Measurements from ENCODE around the gene IL1RN.

The IL1RN gene

DNA sequence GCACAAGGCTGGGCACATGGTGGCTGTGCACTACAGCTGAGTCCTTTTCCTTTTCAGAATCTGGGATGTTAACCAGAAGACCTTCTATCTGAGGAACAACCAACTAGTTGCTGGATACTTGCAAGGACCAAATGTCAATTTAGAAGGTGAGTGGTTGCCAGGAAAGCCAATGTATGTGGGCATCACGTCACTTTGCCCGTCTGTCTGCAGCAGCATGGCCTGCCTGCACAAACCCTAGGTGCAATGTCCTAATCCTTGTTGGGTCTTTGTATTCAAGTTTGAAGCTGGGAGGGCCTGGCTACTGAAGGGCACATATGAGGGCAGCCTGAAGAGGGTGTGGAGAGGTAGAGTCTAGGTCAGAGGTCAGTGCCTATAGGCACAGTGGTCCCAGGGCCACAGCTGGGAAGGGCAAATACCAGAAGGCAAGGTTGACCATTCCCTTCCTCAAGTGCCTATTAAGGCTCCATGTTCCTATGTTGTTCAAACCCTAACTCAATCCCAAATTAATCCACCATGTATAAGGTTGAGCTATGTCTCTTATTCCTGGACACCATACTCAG, 2.2 kb downstream of the IL1RN start:
- DNase-seq = no peak

DNA sequence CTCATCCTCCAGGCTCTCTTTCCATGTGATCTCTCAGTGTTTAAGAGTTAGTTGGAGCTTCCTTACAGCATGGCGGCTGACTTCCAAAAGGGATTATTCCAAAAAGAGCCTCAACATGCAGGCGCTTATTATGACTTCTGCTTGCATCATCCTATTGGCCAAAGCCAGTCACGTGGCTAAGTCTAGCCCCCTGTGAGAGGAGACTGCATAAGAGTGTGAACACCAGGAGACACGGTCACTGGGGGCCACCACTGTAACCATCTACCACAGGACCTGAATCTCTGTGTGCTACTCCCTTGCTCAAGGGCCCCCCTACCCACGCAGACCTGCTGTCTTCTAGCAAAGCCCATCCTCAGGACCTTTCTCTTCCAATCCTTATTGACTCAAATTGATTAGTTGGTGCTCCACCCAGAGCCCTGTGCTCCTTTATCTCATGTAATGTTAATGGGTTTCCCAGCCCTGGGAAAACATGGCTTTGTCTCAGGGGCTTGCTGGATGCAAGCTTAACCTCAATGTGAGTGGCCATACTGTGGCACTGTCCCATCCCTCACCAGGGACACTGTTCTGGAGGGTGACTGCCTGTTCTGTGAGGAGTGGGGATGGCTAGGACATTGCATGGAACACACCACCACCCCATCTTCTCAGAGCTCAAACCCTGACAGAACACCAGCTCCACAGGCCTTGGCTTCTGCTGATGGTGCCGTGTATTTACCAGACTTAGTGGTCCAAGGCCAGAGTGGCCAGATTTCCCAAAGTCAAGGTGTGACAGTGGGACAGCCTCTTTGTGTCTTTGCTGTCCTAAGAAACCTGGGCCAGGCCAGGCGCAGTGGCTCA, 4.2 kb downstream of the IL1RN start:
- no peak for DNase-seq

DNA sequence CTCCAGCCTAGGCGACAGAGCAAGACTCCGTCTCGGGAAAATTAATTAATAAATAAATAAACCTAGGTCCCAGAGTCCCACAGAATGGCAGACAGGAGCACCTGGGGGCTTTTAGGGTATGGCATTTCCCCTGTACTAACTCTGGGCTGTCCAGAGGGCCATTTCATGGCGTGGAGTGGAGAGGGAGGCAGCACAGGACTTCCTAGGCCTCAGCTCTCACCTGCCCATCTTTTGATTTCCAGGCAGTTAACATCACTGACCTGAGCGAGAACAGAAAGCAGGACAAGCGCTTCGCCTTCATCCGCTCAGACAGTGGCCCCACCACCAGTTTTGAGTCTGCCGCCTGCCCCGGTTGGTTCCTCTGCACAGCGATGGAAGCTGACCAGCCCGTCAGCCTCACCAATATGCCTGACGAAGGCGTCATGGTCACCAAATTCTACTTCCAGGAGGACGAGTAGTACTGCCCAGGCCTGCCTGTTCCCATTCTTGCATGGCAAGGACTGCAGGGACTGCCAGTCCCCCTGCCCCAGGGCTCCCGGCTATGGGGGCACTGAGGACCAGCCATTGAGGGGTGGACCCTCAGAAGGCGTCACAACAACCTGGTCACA, 5.1 kb downstream of the IL1RN start:
- DNase-seq = no peak

DNA sequence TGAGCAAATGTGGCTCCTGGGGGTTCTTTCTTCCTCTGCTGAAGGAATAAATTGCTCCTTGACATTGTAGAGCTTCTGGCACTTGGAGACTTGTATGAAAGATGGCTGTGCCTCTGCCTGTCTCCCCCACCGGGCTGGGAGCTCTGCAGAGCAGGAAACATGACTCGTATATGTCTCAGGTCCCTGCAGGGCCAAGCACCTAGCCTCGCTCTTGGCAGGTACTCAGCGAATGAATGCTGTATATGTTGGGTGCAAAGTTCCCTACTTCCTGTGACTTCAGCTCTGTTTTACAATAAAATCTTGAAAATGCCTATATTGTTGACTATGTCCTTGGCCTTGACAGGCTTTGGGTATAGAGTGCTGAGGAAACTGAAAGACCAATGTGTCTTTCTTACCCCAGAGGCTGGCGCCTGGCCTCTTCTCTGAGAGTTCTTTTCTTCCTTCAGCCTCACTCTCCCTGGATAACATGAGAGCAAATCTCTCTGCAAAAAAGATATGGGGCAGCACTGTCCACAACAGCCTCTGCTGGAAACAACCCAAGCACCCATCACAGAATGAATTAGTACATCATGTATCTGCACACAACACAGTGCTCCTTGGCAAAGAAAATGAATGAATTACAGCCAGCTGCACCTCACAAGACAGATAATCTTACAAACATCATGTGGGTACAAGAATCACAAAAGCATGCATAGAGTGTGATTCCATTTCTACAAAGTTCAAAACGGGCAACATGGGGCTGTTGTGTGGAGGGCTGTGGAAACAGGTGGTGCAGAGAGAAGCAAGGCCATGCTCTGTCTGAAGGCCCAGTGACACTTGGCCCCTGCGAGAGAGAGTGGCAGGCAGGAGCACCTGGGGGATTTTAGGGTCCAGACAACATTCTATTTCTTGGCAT, 6.6 kb downstream of the IL1RN start:
- no peak for DNase-seq

- DNase-seq = no peak
Observed at GRCh38 chr2:113134717-113135116, 7.3 kb downstream of the IL1RN start.

DNA sequence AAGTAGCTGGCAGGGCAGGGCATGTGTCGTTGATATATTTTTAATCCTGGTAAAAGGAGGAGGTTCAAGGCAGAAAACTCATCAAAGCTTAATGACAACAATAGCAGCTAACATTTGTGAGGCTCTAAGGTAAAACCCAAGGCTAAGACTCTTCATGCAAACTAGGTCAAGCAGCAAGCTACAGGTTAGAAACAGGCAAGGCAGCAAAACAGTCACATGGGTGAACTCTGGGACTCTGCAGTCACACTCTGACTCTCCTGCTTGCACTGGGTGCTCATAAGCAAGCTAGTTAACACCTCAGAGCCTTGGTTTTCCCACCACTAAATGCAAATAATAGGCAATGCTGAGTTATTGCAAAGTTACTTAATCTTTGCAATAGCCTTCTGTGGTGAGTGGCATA, 7.9 kb downstream of the IL1RN start:
- DNase-seq = no peak

DNA sequence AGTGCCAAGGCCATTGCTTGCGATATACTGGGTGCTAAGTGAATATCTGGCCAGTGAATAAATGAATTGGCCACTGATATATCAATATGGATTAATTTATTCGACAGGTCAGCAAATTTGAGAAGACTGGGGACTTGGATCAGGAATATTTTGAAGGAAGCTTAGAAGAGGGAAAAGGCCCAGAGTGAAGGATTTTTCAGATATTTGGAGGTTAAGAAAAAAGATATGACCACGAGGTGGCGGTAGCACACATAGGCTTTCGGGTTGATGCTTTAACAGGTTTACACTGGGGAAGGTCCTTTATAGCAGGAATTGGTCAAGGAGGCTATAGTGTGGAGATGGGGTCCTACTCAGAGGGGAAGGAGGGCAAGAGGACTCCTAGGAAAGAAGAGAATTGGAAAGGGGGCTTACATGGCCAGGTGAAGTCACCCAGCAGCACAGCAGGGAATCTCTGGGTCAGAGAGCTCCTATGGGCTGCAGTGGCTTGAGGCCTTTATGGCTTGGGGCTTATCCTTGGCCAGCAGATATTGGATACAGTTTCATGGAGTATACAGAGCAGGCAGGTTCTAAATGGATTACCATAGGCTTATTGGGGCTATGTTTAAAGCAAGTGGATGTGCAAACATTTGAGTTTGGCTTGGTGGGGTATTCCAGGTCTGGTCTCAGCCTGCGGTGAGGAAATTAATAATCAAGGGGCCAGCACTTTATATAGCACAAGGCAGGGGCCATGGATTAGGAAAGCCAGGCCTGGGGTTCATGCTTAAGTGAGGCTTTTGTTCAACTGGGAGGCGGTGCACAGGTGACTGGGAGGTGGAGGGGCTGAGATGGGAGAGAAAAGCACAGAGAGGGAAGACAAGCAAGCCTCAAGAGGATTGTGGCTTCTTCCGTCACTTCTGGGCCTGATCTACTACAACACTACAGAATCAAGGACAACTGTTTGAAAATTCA, 9.7 kb downstream of the IL1RN start:
- peak; percentile 40 for DNase-seq

DNA sequence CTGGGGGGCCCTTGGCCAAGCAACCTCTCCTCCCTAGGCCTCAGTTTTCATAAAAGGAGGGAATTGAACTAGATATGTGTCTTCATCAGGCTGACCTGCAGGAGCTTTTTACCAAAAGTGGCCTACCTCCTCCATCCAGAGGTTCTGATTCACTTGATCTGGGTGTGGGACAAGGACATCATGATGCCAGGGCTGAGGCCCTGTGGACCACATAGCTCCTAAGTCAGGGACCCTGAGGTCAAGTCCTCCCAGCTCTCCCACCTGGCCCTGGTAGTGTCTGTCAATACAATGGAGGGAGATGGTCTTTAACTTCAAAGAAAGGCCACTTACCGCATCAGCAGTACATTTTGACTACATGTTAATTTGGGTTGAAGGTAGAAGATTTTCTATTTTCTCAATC, 10.4 kb downstream of the IL1RN start:
- DNase-seq = no peak

DNA sequence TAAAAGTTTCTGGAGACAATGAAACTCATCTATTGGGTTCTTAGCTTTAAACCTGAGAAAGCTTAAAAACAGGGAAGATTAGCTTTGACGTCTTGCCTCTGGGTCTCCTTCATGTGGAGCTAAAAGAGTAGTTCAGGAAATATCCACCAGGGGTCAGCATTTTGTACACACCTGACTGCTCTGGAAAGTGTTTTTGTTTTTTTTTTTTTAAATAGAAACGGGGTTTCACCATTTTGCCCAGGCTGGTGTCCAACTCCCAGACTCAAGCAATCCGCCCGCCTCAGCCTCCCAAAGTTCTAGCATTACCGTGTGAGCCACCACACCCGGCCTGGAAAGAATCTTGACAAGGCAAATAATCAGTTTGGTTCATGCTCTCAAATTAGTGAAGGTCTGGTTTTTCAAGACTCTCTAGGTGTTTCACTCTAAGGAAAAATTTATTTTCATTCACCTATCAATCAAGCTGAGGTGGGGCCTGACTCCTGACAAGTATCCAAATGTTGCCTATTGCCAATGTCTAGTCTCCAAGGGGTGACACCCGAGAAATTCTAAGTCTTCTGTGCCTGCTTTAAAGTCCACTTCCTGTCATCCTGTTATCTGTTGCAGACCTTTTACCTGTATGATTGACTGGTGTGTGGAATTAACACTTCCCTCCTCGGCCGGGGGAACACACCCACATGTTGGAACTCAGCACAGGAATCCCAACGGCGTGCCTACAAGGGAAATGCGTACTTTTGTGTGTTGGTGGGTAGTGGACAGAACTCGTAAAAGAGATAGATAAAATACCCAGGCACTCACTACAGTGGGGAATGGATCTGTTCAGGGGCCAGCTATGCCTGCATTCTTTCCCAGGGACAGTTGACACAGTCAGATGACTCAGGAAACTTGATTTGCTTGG, 11.3 kb downstream of the IL1RN start:
- peak; percentile 61 for DNase-seq

DNA sequence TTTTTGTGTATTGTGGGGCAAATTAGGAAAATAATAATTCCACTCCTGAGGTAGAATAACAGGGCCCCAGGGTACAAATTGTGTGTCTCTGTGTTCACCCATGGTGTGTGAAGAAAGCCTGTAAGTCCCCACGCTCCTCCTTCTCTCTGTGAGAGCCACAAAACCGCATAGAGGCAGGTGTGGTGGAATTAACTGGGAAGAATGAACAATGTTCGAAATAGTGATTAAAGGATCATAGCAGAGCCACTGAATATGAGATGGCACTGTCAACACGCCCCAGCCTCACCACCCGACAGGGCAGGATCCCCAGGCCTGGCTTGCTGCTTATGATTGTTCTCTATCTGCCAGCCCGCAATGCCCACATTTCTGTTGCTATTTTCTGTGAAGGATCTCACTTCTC, 14.1 kb downstream of the IL1RN start:
- DNase-seq = no peak

DNA sequence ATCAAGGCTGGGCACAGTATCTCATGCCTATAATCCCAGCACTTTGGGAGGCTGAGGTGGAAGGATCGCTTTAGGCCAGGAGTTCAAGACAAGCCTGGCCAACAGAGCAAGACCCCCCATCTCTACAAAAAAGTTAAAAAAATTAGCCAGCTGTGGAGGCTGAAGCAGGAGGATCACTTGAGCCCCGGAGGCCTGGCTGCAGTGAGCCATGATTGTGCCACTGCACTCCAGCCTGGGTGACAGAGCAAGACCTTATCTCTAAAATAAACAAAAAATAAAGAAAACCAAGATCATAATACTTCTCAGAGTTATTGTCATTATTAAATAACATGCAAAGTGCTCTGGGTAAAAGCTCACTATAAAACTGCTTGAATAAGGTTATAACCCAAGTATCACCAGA, 14.9 kb downstream of the IL1RN start:
- DNase-seq = no peak

DNA sequence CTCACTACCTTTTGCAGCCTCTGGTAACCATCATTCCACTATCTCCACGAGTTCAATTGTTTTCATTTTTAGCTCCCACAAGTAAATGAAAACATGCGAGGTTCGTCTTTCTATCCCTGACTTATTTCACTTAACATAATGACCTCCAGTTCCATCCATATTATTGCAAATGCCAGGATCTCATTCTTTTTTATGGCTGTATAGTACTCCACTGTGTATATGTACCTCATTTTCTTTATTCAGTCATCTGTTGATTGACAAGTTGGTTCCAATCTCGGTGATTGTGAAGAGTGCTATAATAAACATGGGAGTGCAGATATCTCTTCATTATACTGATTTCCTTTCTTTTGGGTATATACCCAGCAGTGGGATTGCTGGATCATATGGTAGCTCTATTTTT, 16.9 kb downstream of the IL1RN start:
- DNase-seq = no peak

GRCh38 chr2:113148606-113149552, 21.5 kb downstream of the IL1RN start:
- no peak for DNase-seq

DNA sequence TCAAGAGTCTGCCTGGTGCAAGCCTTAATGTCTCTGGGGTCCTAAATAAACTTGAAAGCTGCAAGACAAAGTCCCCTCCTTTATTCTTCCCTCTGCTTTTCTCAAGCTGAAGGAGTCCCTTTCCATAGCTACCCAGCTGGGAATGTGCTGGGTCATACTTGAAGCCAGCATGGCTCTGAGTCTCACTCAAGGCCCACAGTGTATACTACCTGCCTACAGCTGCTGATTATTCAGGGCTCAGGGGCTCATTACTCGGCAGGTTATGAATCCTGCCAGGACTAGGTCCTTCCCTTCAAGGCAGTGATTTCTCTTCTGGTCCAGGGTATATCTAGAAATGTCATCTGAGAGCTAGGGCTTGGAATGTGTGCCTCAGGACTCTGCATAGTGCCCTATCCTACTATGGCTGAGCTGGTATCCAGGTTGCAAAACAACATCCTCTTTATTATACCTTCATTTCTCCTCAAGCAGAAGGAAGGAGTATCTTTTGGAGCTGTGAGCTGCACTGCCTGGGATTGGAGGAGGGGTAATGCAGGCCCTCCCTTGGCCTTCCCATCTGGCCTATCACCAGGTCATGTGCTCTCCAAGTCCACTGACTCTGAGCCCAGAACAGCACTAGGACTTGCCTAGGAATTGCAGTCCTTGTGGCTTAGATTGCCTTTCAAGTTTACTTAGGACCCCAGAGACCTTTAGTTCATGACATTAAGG, 22.3 kb downstream of the IL1RN start:
- DNase-seq = no peak

DNA sequence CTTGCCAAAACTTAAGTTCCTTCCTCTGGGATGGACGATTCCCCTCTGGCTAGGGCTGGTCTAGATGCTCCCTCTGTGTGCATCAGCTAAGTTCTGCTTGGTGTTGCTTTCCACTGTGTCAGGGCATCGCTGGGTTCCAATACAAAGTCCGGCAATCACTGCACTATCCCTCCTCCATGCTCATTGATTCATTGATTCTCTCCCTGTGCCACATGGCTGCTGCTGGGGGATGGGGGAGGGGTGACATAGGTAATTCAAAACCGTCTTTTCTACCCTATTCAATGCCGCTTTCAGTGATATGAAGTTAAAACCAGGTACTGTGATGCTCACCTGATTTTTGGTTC, 22.8 kb downstream of the IL1RN start:
- no peak for DNase-seq

DNA sequence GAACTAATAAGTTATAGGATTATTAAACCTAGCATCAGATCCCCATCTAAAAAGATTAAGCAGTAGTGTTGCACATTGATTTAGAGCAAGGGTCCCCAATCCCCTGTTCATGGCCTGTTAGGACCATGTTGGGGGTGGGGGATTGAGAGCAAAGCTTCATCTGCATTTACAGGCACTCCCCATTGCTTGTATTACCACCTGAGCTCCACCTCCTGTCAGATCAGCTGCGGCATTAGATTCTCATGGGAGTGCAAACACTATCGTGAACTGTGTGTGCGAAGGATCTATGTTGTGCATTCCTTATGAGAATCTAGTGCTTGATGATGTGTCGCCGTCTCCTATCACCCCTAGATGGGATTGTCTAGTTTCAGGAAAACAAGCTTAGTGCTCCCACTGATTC, 27.9 kb downstream of the IL1RN start:
- no peak for DNase-seq

GRCh38 chr2:113156278-113157117, 29.1 kb downstream of the IL1RN start:
- DNase-seq = no peak

Measured in fibroblast of skin of scalp (primary cell).